Left ventricle myocardium inferior (tissue), 1 donor: ENCODE data around the gene TSPAN18. TPM values are rescaled to one million over a fixed set of nuclear protein-coding genes. Genes with fewer than 3 reads are reported as not detected.

ENCODE experiments used
- DNase-seq: peaks from one replicate; pipeline ENCODE4 v3.0.0-alpha.2; 2020
- H3K27ac ChIP-seq: fragments of 200-600 bp; replicated peaks from 2 replicates; pipeline ENCODE4 v1.8.0; 2021
- H3K27me3 ChIP-seq: fragments of 200-600 bp; 2 replicates; pipeline ENCODE4 v1.8.0; 2021; ENCODE audit warnings: low read depth
- H3K36me3 ChIP-seq: fragments of 200-600 bp; 2 replicates; pipeline ENCODE4 v1.8.0; 2021
- H3K4me1 ChIP-seq: fragments of 200-600 bp; 2 replicates; pipeline ENCODE4 v1.8.0; 2021
- H3K4me3 ChIP-seq: fragments of 200-600 bp; 2 replicates; pipeline ENCODE4 v1.8.0; 2021; ENCODE audit warnings: mild to moderate bottlenecking, moderate library complexity
- H3K9me3 ChIP-seq: fragments of 200-600 bp; replicated peaks from 2 replicates; pipeline ENCODE4 v1.8.0; 2021
- CTCF ChIP-seq: fragments of 200-600 bp; IDR thresholded peaks from 2 replicates; pipeline ENCODE4 v1.8.0; 2021; ENCODE audit warnings: antibody characterized with exemption, mild to moderate bottlenecking, borderline replicate concordance
- intact Hi-C: fragments of 100-400 bp; cut with micrococcal nuclease; formaldehyde crosslinking; loops from one replicate; pipeline ENCODE4 v1.11.0; 2022
- total RNA-seq: library from RNA; stranded (reverse); fragmentation: NEBNext Ultra II Directional; extraction: Animal tissue kit (Norgen Biotek cat#: 25700); gene quantifications from one replicate; pipeline ENCODE4 v1.2.1, GENCODE V29; 2021
- donor health status: DM: no; HTN: yes; CAD: no; lungs with severe emphysema.

TSPAN18 gene
- total RNA-seq, 1 donor from 2014 or later = 129 TPM

- H3K4me3 ChIP-seq = no peak overlapping the region
- intact Hi-C loops = no loop called here
- H3K27me3 ChIP-seq = no peaks in the 10 kb centered on the region
- no peak for DNase-seq
- no peaks in the 10 kb centered on the region for H3K36me3 ChIP-seq
- H3K9me3 ChIP-seq = no peaks in the 10 kb centered on the region
- peaks cover 20% of the 10 kb centered on the region for H3K4me1 ChIP-seq
- H3K27ac ChIP-seq = no peak overlapping the region
- TF ChIP-seq CTCF = no peak
Observed at GRCh38 chr11:44970293-44970692, 243.5 kb downstream of the TSPAN18 start.

- Histone ChIP-seq H3K36me3 (no peaks in the 10 kb centered on the region), H3K4me3 (no peak overlapping the region), H3K9me3 (no peaks in the 10 kb centered on the region), H3K27me3 (no peaks in the 10 kb centered on the region), H3K27ac (no peak overlapping the region), H3K4me1 (peaks cover 20% of the 10 kb centered on the region)
- TF ChIP-seq CTCF = no peak
- no peak for DNase-seq
- intact Hi-C loops = no loop called here
Observed at GRCh38 chr11:44971185-44971584, 244.4 kb downstream of the TSPAN18 start.

- Histone ChIP-seq H3K4me1 (peaks cover 25% of the 10 kb centered on the region), H3K9me3 (no peaks in the 10 kb centered on the region), H3K27ac (no peak overlapping the region), H3K4me3 (no peak overlapping the region), H3K27me3 (no peaks in the 10 kb centered on the region), H3K36me3 (no peaks in the 10 kb centered on the region)
- no peak for TF ChIP-seq CTCF
- intact Hi-C loops = no loop called here
- no peak for DNase-seq
Observed at GRCh38 chr11:44972746-44973435, 246.1 kb downstream of the TSPAN18 start.

DNA sequence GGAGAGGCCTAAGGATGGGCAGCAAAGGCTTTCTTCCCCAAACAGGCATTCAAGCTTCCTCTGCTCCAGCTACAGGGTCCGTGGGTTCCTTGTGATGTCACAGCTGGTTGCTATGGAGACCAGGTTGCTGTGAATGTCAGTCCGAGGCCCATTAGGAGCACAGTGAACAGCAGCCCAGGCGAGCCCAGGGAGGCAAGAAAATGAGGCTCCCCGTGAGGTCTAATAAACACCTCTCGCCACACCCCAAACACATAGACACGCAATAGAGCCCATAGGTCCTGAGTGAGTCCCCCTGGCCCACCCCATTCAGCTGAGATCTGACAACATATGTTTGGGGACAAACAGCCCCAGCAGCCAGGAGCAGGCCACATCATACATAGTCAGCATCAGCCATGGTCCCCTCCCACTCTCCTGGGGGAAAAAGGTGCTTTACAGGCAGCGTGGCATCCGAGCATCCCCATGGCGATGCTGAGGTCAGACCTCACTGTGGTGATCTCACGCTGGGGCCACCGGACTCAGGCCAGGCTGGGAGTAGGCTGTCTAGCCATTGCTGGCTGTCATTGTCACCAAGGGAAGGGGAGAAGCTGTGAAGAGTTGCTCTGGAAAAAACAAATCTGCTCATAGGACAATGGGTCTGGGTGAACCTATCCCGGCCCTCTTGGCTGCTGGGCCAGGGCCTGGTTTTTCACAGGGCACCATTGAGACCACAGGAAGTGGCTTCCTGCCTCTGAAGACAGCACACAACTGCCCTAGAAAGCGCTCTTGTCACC is 247.1 kb downstream of the TSPAN18 start:
- no peaks in the 10 kb centered on the region for H3K27me3 ChIP-seq
- intact Hi-C loops = no loop called here
- no peaks in the 10 kb centered on the region for H3K36me3 ChIP-seq
- DNase-seq = no peak
- no peak for TF ChIP-seq CTCF
- H3K4me1 ChIP-seq = peaks cover 34% of the 10 kb centered on the region
- no peak overlapping the region for H3K27ac ChIP-seq
- H3K4me3 ChIP-seq = no peak overlapping the region
- no peaks in the 10 kb centered on the region for H3K9me3 ChIP-seq

GRCh38 chr11:44974402-44975000 is 247.7 kb downstream of the TSPAN18 start:
- H3K36me3 ChIP-seq = no peaks in the 10 kb centered on the region

More at GRCh38 chr11:44974402-44975000, 247.7 kb downstream of the TSPAN18 start:
- Histone ChIP-seq H3K4me1 (peaks cover 39% of the 10 kb centered on the region), H3K4me3 (no peak overlapping the region), H3K9me3 (no peaks in the 10 kb centered on the region), H3K27ac (no peak overlapping the region), H3K27me3 (no peaks in the 10 kb centered on the region)
- TF ChIP-seq CTCF = no peak
- no peak for DNase-seq
- intact Hi-C loops = no loop called here
